H1 (cell line): Measurements from ENCODE around the gene DOCK9. TPM values are rescaled to one million over a fixed set of nuclear protein-coding genes. Genes with fewer than 3 reads are reported as not detected.

Source experiments
- YY1 ChIP-seq: IDR thresholded peaks from 2 replicates; pipeline ENCODE4 v1.6.1; 2011; ENCODE audit warnings: low read depth, mild to moderate bottlenecking, low read length
- polyA plus RNA-seq, 7 experiments: library from polyadenylated mRNA; depleted of rRNA in 3 of 7; stranded (reverse) in 5 of 7; unstranded in 2 of 7; fragments of >200 nt in 5 of 7; fragments of 200-250 nt in 2 of 7; gene quantifications; 1 replicate in 5 of 7; 2 replicates in 1 of 7; 4 replicates in 1 of 7; pipeline versions ENCODE4 v1.2.1 to v1.2.3, GENCODE V29; 2011 to 2013; ENCODE audit warnings: missing spikeins in 2 of 7, mixed read lengths in 2 of 7
- total RNA-seq: library from RNA; stranded (reverse); fragmentation: NEBNext Ultra II Directional; extraction: Animal tissue kit (Norgen Biotek cat#: 25700); gene quantifications from 2 replicates; pipeline ENCODE4 v1.2.1, GENCODE V29; 2021

DOCK9 gene
- total and polyA plus RNA-seq, 2 of the 8 experiments (the other 6 are each of a cell fraction or from before 2014, with no cell fraction given) = 21.6 to 31.5 TPM

DNA sequence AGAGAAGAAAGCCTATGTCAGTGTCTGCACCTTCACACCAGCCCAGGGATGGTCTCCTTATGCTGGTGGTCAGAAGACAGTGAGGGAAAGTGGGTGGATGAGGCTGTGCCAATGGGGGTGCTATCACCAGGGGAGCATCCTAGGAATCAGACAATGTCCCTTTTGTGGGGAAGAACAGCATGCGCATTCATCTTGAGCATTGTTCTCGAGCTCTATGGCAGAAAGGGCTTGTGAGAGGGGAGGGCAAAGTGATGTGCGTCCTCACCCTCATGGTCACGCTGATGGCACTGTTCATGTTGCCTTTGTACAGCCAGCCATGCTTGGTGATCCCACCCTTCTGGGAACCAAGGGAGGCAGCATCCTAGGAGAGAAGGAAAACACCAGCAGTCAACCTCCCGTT lies 56.1 kb downstream of the DOCK9 start (continued):
- no peak for TF ChIP-seq YY1
